Nephron progenitor cell (in vitro differentiated cells): Measurements from ENCODE around the gene SEC22C.
A peak's percentile ranks its signal among the peaks of the same experiment; 100 is the strongest.

Source experiments
- DNase-seq: peaks from one replicate; pipeline ENCODE4 v3.0.0; 2021
- H3K27ac Mint-ChIP-seq: 2 replicates; pipeline ENCODE4 v1.8.0; 2021; ENCODE audit warnings: mild to moderate bottlenecking, moderate library complexity, mixed read lengths
- H3K27me3 Mint-ChIP-seq: 2 replicates; pipeline ENCODE4 v1.8.0; 2021; ENCODE audit warnings: mild to moderate bottlenecking, low read depth, mixed read lengths; ENCODE audit not compliant: poor library complexity
- H3K36me3 Mint-ChIP-seq: 2 replicates; pipeline ENCODE4 v1.8.0; 2021; ENCODE audit warnings: low read depth, mixed read lengths
- H3K4me1 Mint-ChIP-seq: 2 replicates; pipeline ENCODE4 v1.8.0; 2021; ENCODE audit warnings: mixed read lengths
- H3K4me3 Mint-ChIP-seq: 2 replicates; pipeline ENCODE4 v1.8.0; 2021; ENCODE audit warnings: mild to moderate bottlenecking, moderate library complexity, mixed read lengths
- H3K9me3 Mint-ChIP-seq: 2 replicates; pipeline ENCODE4 v1.8.0; 2021; ENCODE audit warnings: mild to moderate bottlenecking, moderate library complexity, mixed read lengths
- TF ChIP-seq, protein P1 (sequence below): fragments of 200-600 bp; sonication (generic); IDR thresholded peaks from 2 replicates; pipeline ENCODE4 v1.5.0; 2021; ENCODE audit warnings: antibody characterized with exemption

SEC22C gene

DNA sequence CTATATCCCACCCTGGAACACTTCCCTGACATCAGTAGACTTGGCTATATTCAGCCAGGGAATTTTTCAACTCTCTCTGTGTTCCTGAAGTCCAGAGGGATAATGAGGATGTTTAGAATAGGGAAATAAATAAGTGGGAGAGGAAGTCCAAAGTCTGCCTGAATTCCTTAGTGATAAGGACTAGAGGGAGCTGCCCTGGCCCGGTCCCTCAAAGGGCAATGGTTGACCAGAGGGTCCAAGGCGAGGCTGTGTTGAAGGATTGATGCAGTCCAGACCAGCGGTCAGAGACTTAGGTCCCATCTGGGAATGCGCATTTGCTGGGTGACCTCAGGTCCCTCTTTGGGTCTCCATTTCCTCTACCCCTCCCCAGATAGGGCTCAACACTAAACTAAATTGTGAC, 71.4 kb downstream of the SEC22C start:
- Mint-ChIP-seq H3K4me3 (no peak overlapping the region), H3K9me3 (no peaks in the 10 kb centered on the region), H3K4me1 (peaks cover 8% of the 10 kb centered on the region), H3K36me3 (no peaks in the 10 kb centered on the region), H3K27me3 (peaks cover 23% of the 10 kb centered on the region), H3K27ac (no peak overlapping the region)
- TF ChIP-seq, protein P1, sequence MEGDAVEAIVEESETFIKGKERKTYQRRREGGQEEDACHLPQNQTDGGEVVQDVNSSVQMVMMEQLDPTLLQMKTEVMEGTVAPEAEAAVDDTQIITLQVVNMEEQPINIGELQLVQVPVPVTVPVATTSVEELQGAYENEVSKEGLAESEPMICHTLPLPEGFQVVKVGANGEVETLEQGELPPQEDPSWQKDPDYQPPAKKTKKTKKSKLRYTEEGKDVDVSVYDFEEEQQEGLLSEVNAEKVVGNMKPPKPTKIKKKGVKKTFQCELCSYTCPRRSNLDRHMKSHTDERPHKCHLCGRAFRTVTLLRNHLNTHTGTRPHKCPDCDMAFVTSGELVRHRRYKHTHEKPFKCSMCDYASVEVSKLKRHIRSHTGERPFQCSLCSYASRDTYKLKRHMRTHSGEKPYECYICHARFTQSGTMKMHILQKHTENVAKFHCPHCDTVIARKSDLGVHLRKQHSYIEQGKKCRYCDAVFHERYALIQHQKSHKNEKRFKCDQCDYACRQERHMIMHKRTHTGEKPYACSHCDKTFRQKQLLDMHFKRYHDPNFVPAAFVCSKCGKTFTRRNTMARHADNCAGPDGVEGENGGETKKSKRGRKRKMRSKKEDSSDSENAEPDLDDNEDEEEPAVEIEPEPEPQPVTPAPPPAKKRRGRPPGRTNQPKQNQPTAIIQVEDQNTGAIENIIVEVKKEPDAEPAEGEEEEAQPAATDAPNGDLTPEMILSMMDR: no peak
- no peak for DNase-seq

DNA sequence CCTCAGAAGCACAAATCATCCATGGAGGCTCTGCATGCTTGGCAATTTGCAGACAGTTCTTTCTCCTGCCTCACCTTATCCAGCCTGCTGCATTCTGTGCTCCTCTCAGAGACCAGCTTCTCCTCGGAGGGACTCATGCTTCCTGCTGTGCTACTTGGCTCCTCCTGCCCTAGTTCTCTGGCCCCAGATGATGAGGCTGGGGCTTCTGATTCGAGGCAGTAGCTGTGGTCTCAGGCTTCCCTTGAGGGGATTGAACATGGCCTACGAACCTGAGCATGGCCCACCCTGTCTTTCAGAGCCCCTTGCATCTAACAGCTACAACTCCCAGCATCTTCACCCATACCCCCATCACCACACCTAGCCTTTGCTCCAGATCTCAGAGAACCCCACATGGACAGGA, 72.7 kb downstream of the SEC22C start:
- TF ChIP-seq, protein P1: no peak
- no peaks in the 10 kb centered on the region for H3K9me3 Mint-ChIP-seq
- H3K27me3 Mint-ChIP-seq: peaks cover 30% of the 10 kb centered on the region
- no peak overlapping the region for H3K4me3 Mint-ChIP-seq
- H3K27ac Mint-ChIP-seq: no peak overlapping the region
- no peak for DNase-seq
- peaks cover 8% of the 10 kb centered on the region for H3K4me1 Mint-ChIP-seq
- no peaks in the 10 kb centered on the region for H3K36me3 Mint-ChIP-seq

DNA sequence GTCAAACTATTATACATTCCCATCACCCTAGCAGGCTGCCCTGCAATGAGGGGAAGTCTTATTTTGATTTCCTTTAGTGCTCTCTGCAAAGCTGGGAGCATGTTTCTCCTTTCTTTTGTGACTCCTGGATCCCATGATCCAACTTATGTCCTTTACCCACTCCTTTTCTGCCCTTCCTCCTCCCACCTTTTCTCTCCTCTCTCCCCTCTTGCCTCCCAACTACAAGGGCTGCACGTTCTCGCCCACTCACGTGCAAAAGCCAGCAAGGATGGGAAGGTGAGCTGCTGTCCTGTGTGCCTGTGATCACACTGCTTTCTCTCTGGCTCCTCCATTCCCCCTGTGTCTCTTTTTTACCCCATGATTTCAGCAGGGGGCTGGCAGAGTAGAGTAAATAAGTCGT, 73.2 kb downstream of the SEC22C start:
- TF ChIP-seq, protein P1: no peak
- no peak for DNase-seq
- H3K36me3 Mint-ChIP-seq: no peaks in the 10 kb centered on the region

DNA sequence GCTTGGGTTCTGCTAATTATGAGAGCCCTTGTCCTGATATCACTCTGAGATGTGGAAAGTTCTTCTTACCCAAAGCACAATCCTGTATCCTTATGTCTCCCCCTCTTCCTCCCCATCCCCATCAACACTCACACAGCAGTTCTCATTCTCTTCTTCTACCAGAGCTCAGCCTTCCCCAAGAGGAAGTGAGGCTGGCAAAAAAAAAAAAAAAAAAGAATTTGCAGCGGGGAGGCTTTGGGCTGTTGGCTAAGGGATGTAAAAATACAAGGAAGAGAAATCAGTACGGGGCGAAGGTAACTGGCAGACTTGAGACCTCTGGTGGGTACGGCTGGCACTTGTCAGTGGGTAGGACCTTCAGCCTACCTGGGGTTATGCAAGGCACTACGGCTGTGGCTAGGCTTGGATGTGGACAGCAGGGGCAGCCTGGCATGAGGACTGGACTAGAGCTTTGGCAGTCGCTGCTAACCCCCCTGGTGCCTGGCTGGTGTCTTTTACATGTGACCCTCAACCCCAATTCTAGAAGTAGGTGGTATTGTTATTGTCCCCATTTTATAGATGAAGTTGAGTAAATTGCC, 73.9 kb downstream of the SEC22C start:
- no peak for DNase-seq
- Mint-ChIP-seq H3K4me3 (no peak overlapping the region), H3K9me3 (no peaks in the 10 kb centered on the region), H3K27me3 (peaks cover 43% of the 10 kb centered on the region), H3K36me3 (no peaks in the 10 kb centered on the region), H3K4me1 (peaks cover 8% of the 10 kb centered on the region), H3K27ac (no peak overlapping the region)
- TF ChIP-seq, protein P1: no peak

More for the DNA sequence above, 73.2 kb downstream of the SEC22C start:
- no peak overlapping the region for H3K4me3 Mint-ChIP-seq
- H3K9me3 Mint-ChIP-seq: no peaks in the 10 kb centered on the region
- H3K27me3 Mint-ChIP-seq: peaks cover 36% of the 10 kb centered on the region
- H3K27ac Mint-ChIP-seq: peak overlapping the region; percentile 59
- H3K4me1 Mint-ChIP-seq: peaks cover 8% of the 10 kb centered on the region

- TF ChIP-seq, protein P1: no peak
- peaks cover 8% of the 10 kb centered on the region for H3K4me1 Mint-ChIP-seq
- no peaks in the 10 kb centered on the region for H3K36me3 Mint-ChIP-seq
- no peak for DNase-seq
- H3K27me3 Mint-ChIP-seq: peaks cover 47% of the 10 kb centered on the region
- no peak overlapping the region for H3K4me3 Mint-ChIP-seq
- no peak overlapping the region for H3K27ac Mint-ChIP-seq
- H3K9me3 Mint-ChIP-seq: no peaks in the 10 kb centered on the region
Observed at GRCh38 chr3:42507252-42507651, 74.5 kb downstream of the SEC22C start.

GRCh38 chr3:42505849-42506410, 75.8 kb downstream of the SEC22C start:
- no peak for DNase-seq
- H3K4me1 Mint-ChIP-seq: peaks cover 18% of the 10 kb centered on the region
- TF ChIP-seq, protein P1: no peak
- H3K4me3 Mint-ChIP-seq: no peak overlapping the region
- H3K36me3 Mint-ChIP-seq: no peaks in the 10 kb centered on the region
- H3K27me3 Mint-ChIP-seq: peaks cover 52% of the 10 kb centered on the region
- no peak overlapping the region for H3K27ac Mint-ChIP-seq
- no peaks in the 10 kb centered on the region for H3K9me3 Mint-ChIP-seq
